Heart left ventricle (tissue), 13 donors: Measurements from ENCODE around the gene RAF1.

Source experiments
- CTCF ChIP-seq, 12 donors: fragments of 200-600 bp; sonication (generic) in 4 of 12; IDR thresholded peaks; one replicate each; pipeline versions ENCODE4 v1.5.0 to v1.8.0; 2018 to 2022; ENCODE audit warnings: antibody characterized with exemption in 12 of 12, mild to moderate bottlenecking in 5 of 12
- POLR2A ChIP-seq, 2 donors: fragments of 450-650 bp; IDR thresholded peaks; one replicate each; pipeline ENCODE4 v1.6.1; 2017; ENCODE audit warnings: antibody characterized with exemption in 2 of 2, mild to moderate bottlenecking in 2 of 2, moderate library complexity in 2 of 2
- donor health status: ischemic (EF 13 %, LVEDD 7.1; RV severe dilation, severe dysfunction).
- donor health status: DM: no; HTN: yes; CAD: no.
- donor health status: DM: no; HTN: no; CAD: no.
- donor health status: ischemic (EF 25% LVEDD 6.9; RV normal size, moderate dysfunction).
- donor health status: ischemic (EF 25% LVEDD 5.7; RV mildly dilated, moderate dysfunction).
- donor health status: ischemic (EF 35%, LVEDD 5.7; RV mildly dilated, moderate dysfunction).
- donor health status: nonischemic (EF 11% LVEDD 7.7; RV severe dilation, severe dysfunction).
- donor health status: DM: yes; HTN: yes; CAD: no.
- donor health status: PGD.
- donor health status: ischemic (EF 29% LVEDD 5.4; RV normal size, mild dysfunction).
- donor health status: nonischemic (EF 23%, LVEDD 6.1; RV moderate dilation, normal function).

GRCh38 chr3:12658593-12659058 is 5.3 kb downstream of the RAF1 start:
- TF ChIP-seq CTCF (IDR thresholded peaks at IDR 0.05), result no peak
- TF ChIP-seq POLR2A (IDR thresholded peaks at IDR 0.05), result no peak
